CD14-positive monocyte (primary cell): ENCODE results near the gene EML1. TPM values are rescaled to one million over a fixed set of nuclear protein-coding genes. Genes with fewer than 3 reads are reported as not detected.

ENCODE experiments used
- DNase-seq, 3 donors: peaks; one replicate each; pipeline ENCODE4 v3.0.0-alpha.2; 2011 to 2022
- H2AFZ ChIP-seq: 2 replicates; pipeline ENCODE4 v1.6.0; 2012; ENCODE audit warnings: mild to moderate bottlenecking, low read depth, low read length, inconsistent platforms; ENCODE audit not compliant: insufficient read depth, poor library complexity, severe bottlenecking
- H3K27ac ChIP-seq, 2 donors: 1 replicate in 1 of 2; 2 replicates in 1 of 2; pipeline ENCODE4 v1.5.1; 2012 to 2013; ENCODE audit warnings: low read length in 2 of 2, control low read depth in 1 of 2, inconsistent platforms in 1 of 2, low read depth in 1 of 2, mild to moderate bottlenecking in 1 of 2
- H3K27me3 ChIP-seq, 2 donors: one replicate each; pipeline versions ENCODE4 v1.6.0 to v1.6.1; 2011 to 2013; ENCODE audit warnings: low read length in 2 of 2; ENCODE audit not compliant: control insufficient read depth in 2 of 2, insufficient read depth in 2 of 2
- H3K36me3 ChIP-seq, 2 donors: replicated peaks in 1 of 2; 1 replicate in 1 of 2; 2 replicates in 1 of 2; pipeline versions ENCODE4 v1.5.1 to v1.6.1; 2012 to 2013; ENCODE audit warnings: low read length in 2 of 2, control low read depth in 1 of 2, inconsistent platforms in 1 of 2, mild to moderate bottlenecking in 1 of 2; ENCODE audit not compliant: insufficient read depth in 2 of 2, control insufficient read depth in 1 of 2
- H3K4me1 ChIP-seq, 2 donors: 1 replicate in 1 of 2; 2 replicates in 1 of 2; pipeline versions ENCODE4 v1.5.1 to v1.6.1; 2012 to 2013; ENCODE audit warnings: low read length in 2 of 2, control low read depth in 1 of 2, inconsistent platforms in 1 of 2, mild to moderate bottlenecking in 1 of 2, moderate library complexity in 1 of 2; ENCODE audit not compliant: insufficient read depth in 2 of 2, control insufficient read depth in 1 of 2
- H3K4me2 ChIP-seq: replicated peaks from 2 replicates; pipeline ENCODE3; 2012; ENCODE audit warnings: low read length, moderate library complexity, mild to moderate bottlenecking; ENCODE audit not compliant: poor library complexity, severe bottlenecking; ENCODE audit errors: extremely low read depth
- H3K4me3 ChIP-seq, 3 experiments: fragments of 200-600 bp in 1 of 3; sonication (generic) in 1 of 3; replicated peaks in 1 of 3; 1 replicate in 2 of 3; 2 replicates in 1 of 3; pipeline ENCODE4 v1.5.1; 2011 to 2013; ENCODE audit warnings: low read length in 3 of 3, mild to moderate bottlenecking in 3 of 3, control low read depth in 2 of 3, low read depth in 2 of 3, inconsistent platforms in 1 of 3, moderate library complexity in 1 of 3
- H3K79me2 ChIP-seq: 2 replicates; pipeline ENCODE4 v1.6.0; 2012; ENCODE audit warnings: mild to moderate bottlenecking, control low read depth, inconsistent platforms, low read length, moderate library complexity; ENCODE audit not compliant: insufficient read depth
- H3K9ac ChIP-seq: 2 replicates; pipeline ENCODE4 v1.6.0; 2017; ENCODE audit warnings: low read length, mild to moderate bottlenecking; ENCODE audit not compliant: insufficient read depth, poor library complexity, severe bottlenecking
- H3K9me3 ChIP-seq, 2 donors: replicated peaks in 1 of 2; 1 replicate in 1 of 2; 2 replicates in 1 of 2; pipeline versions ENCODE4 v1.5.1 to v1.6.1; 2012 to 2013; ENCODE audit warnings: low read length in 2 of 2, control low read depth in 1 of 2; ENCODE audit not compliant: control insufficient read depth in 1 of 2, insufficient read depth in 1 of 2
- H4K20me1 ChIP-seq: 2 replicates; pipeline ENCODE4 v1.6.0; 2012; ENCODE audit warnings: mild to moderate bottlenecking, low read length, control low read depth, moderate library complexity; ENCODE audit not compliant: insufficient read depth
- H3K27ac Mint-ChIP-seq, 7 donors: one replicate each; pipeline ENCODE4 v1.8.0; 2020; ENCODE audit warnings: mild to moderate bottlenecking in 7 of 7, mixed read lengths in 7 of 7, moderate library complexity in 6 of 7, inconsistent platforms in 2 of 7
- H3K27me3 Mint-ChIP-seq, 3 donors: one replicate each; pipeline ENCODE4 v1.8.0; 2021 to 2022; ENCODE audit warnings: low read depth in 3 of 3, mild to moderate bottlenecking in 3 of 3, mixed read lengths in 3 of 3, moderate library complexity in 3 of 3, inconsistent platforms in 1 of 3
- H3K36me3 Mint-ChIP-seq, 2 donors: one replicate each; pipeline ENCODE4 v1.8.0; 2020; ENCODE audit warnings: mixed read lengths in 2 of 2, inconsistent platforms in 1 of 2, mild to moderate bottlenecking in 1 of 2
- H3K4me1 Mint-ChIP-seq: one replicate; pipeline ENCODE4 v1.8.0; 2020; ENCODE audit warnings: mild to moderate bottlenecking, mixed read lengths
- H3K4me3 Mint-ChIP-seq, 2 donors: one replicate each; pipeline ENCODE4 v1.8.0; 2020; ENCODE audit warnings: mild to moderate bottlenecking in 2 of 2, mixed read lengths in 2 of 2, moderate library complexity in 1 of 2
- H3K9me3 Mint-ChIP-seq, 7 donors: one replicate each; pipeline ENCODE4 v1.8.0; 2020 to 2022; ENCODE audit warnings: mixed read lengths in 7 of 7, mild to moderate bottlenecking in 6 of 7, moderate library complexity in 6 of 7, inconsistent platforms in 2 of 7
- CTCF ChIP-seq: fragments of 200-600 bp; IDR thresholded peaks from one replicate; pipeline ENCODE4 v1.8.0; 2022; ENCODE audit warnings: antibody characterized with exemption, mild to moderate bottlenecking
- WGBS: methylation state at CpG from one replicate; pipeline ENCODE4 v1.1.5; 2013; ENCODE audit warnings: missing lambda C conversion rate; ENCODE audit not compliant: insufficient coverage; 5-methylcytosine and 5-hydroxymethylcytosine counted together
- intact Hi-C, 2 donors: fragments of 100-400 bp; cut with micrococcal nuclease; formaldehyde crosslinking; loops; one replicate each; pipeline versions ENCODE4 v1.15.0 to v1.15.1; 2023
- polyA plus RNA-seq, 3 donors: library from polyadenylated mRNA; depleted of rRNA in 1 of 3; unstranded in 2 of 3; stranded (reverse) in 1 of 3; fragments of 300-500 nt in 2 of 3; fragments of >200 nt in 1 of 3; fragmentation: Illumina TruSeq in 2 of 3; gene quantifications; 1 replicate in 2 of 3; 2 replicates in 1 of 3; pipeline ENCODE4 v1.2.3, GENCODE V29; 2012 to 2021

Gene EML1
- polyA plus RNA-seq, 3 donors: not detected

DNA sequence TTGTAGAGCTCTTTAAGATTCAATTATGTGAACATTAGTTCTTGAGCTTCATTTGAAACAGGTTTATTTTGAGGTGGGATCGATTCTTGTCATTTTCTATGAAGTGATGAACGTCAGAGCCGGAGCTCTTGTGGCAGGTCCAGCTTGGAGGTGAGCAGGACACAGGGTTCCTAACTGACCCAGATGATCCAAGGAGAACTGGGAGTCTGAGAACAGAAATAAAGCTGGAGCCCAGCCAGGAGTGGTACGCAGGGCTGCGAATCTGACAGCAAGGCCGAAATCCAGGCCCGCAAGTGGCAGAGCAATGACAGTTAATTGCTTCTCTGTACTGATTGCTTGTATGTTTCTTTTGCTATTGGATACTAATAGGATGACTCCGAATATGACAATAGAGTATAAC lies 46.5 kb downstream of the EML1 start:
- no peaks in the 10 kb centered on the region for H4K20me1 ChIP-seq
- H3K9me3 Mint-ChIP-seq: no peaks in the 10 kb centered on the region
- no peak for TF ChIP-seq CTCF
- no peak overlapping the region for H2AFZ ChIP-seq
- peaks cover 2 to 13% of the 10 kb centered on the region in 2 donors for H3K27me3 ChIP-seq
- H3K4me1 Mint-ChIP-seq: peaks cover 3% of the 10 kb centered on the region
- H3K79me2 ChIP-seq: no peaks in the 10 kb centered on the region
- H3K27ac ChIP-seq: no peak overlapping the region
- intact Hi-C loops: no loop called here
- H3K27me3 Mint-ChIP-seq: peaks cover 23 to 37% (median 25%) of the 10 kb centered on the region in 3 donors
- H3K9me3 ChIP-seq: no peaks in the 10 kb centered on the region
- H3K4me3 ChIP-seq: no peak overlapping the region
- H3K4me3 Mint-ChIP-seq: no peak overlapping the region
- no peak overlapping the region for H3K4me2 ChIP-seq
- H3K27ac Mint-ChIP-seq: no peak overlapping the region
- no peaks in the 10 kb centered on the region for H3K36me3 Mint-ChIP-seq
- WGBS: 89% methylated on average over 7 of the region's 8 CpGs
- no peaks in the 10 kb centered on the region for H3K36me3 ChIP-seq
- H3K4me1 ChIP-seq: no peaks in the 10 kb centered on the region
- no peak overlapping the region for H3K9ac ChIP-seq
- DNase-seq: no peak

GRCh38 chr14:99840265-99840664 lies 47.1 kb downstream of the EML1 start:
- no peak overlapping the region for H3K9ac ChIP-seq
- Mint-ChIP-seq H3K4me3 (no peak overlapping the region), H3K4me1 (peaks cover 2% of the 10 kb centered on the region), H3K27me3 (peaks cover 23 to 37% (median 23%) of the 10 kb centered on the region in 3 donors), H3K27ac (no peak overlapping the region), H3K36me3 (no peaks in the 10 kb centered on the region), H3K9me3 (no peaks in the 10 kb centered on the region)
- no peak overlapping the region for H3K4me3 ChIP-seq
- no peaks in the 10 kb centered on the region for H4K20me1 ChIP-seq
- H3K27ac ChIP-seq: no peak overlapping the region
- H3K36me3 ChIP-seq: no peaks in the 10 kb centered on the region
- H3K27me3 ChIP-seq: peaks cover 2 to 13% of the 10 kb centered on the region in 2 donors
- no peak overlapping the region for H3K4me2 ChIP-seq
- H2AFZ ChIP-seq: no peak overlapping the region
- H3K4me1 ChIP-seq: no peaks in the 10 kb centered on the region
- WGBS: no CpG with 5 or more reads among the region's 6 CpGs
- no peaks in the 10 kb centered on the region for H3K9me3 ChIP-seq
- intact Hi-C loops: no loop called here
- TF ChIP-seq CTCF: no peak
- no peaks in the 10 kb centered on the region for H3K79me2 ChIP-seq
- DNase-seq: no peak
